HepG2 (cell line): Measurements from ENCODE around the gene NOXO1. TPM values are rescaled to one million over a fixed set of nuclear protein-coding genes. Genes with fewer than 3 reads are reported as not detected.

Source experiments
- AHR ChIP-seq: IDR thresholded peaks from 2 replicates; pipeline ENCODE4 v1.6.1; 2018; ENCODE audit warnings: missing genetic modification reagents, missing compliant biosample characterization
- BRCA1 ChIP-seq: sonication (generic); formaldehyde crosslinking; IDR thresholded peaks from 2 replicates; pipeline ENCODE4 v1.4.0; 2020; ENCODE audit warnings: missing genetic modification reagents
- FOXM1 ChIP-seq: sonication (generic); formaldehyde crosslinking; IDR thresholded peaks from 2 replicates; pipeline ENCODE4 v1.5.0; 2020; ENCODE audit warnings: missing genetic modification reagents
- GTF2F1 ChIP-seq: fragments of 150-350 bp; IDR thresholded peaks from 2 replicates; pipeline ENCODE4 v1.6.1; 2014; ENCODE audit warnings: low read length
- HMGA1 ChIP-seq: sonication (generic); formaldehyde crosslinking; conservative IDR thresholded peaks from 2 replicates; pipeline ENCODE4 v1.4.0; 2020; ENCODE audit warnings: missing genetic modification reagents
- HNRNPK ChIP-seq: fragments of 200-400 bp; formaldehyde crosslinking; IDR thresholded peaks from 2 replicates; pipeline ENCODE4 v1.6.1; 2018; ENCODE audit warnings: low read length, low read depth, moderate library complexity, mild to moderate bottlenecking; ENCODE audit not compliant: poor library complexity, severe bottlenecking
- IRF1 ChIP-seq: sonication (generic); formaldehyde crosslinking; IDR thresholded peaks from 2 replicates; pipeline ENCODE4 v1.4.0; 2020; ENCODE audit warnings: low read depth, mild to moderate bottlenecking, missing genetic modification reagents
- KDM5A ChIP-seq: fragments of 200-600 bp; sonication (generic); IDR thresholded peaks from 2 replicates; pipeline ENCODE4 v1.7.0; 2018; ENCODE audit warnings: antibody characterized with exemption, mild to moderate bottlenecking, low read length, borderline replicate concordance
- MEIS2 ChIP-seq: sonication (generic); formaldehyde crosslinking; IDR thresholded peaks from 2 replicates; pipeline ENCODE4 v1.9.0; 2021; ENCODE audit warnings: mild to moderate bottlenecking, missing genetic modification reagents
- PHF8 ChIP-seq: sonication (generic); formaldehyde crosslinking; IDR thresholded peaks from 2 replicates; pipeline ENCODE4 v1.5.0; 2020; ENCODE audit warnings: missing genetic modification reagents
- PLSCR1 ChIP-seq: sonication (generic); formaldehyde crosslinking; IDR thresholded peaks from 2 replicates; pipeline ENCODE4 v1.5.0; 2020; ENCODE audit warnings: missing genetic modification reagents, mild to moderate bottlenecking, borderline replicate concordance
- SALL1 ChIP-seq: sonication (generic); formaldehyde crosslinking; IDR thresholded peaks from 2 replicates; pipeline ENCODE4 v1.8.0; 2022; ENCODE audit warnings: mild to moderate bottlenecking, missing genetic modification reagents
- THAP11 ChIP-seq: IDR thresholded peaks from 2 replicates; pipeline ENCODE4 v1.6.1; 2016; ENCODE audit warnings: missing biosample characterization, missing genetic modification reagents
- ZNF20 ChIP-seq: sonication (generic); formaldehyde crosslinking; IDR thresholded peaks from 2 replicates; pipeline ENCODE4 v1.4.0; 2020; ENCODE audit warnings: mild to moderate bottlenecking, moderate library complexity, missing genetic modification reagents
- ZNF263 ChIP-seq: sonication (generic); formaldehyde crosslinking; IDR thresholded peaks from 2 replicates; pipeline ENCODE4 v1.4.0; 2020; ENCODE audit warnings: missing genetic modification reagents
- ZNF569 ChIP-seq: sonication (generic); formaldehyde crosslinking; IDR thresholded peaks from 2 replicates; pipeline ENCODE4 v1.5.0; 2020; ENCODE audit warnings: mild to moderate bottlenecking, missing genetic modification reagents, moderate library complexity, borderline replicate concordance
- ZNF772 ChIP-seq: sonication (generic); formaldehyde crosslinking; IDR thresholded peaks from 2 replicates; pipeline ENCODE4 v1.5.0; 2020; ENCODE audit warnings: mild to moderate bottlenecking, missing genetic modification reagents
- polyA plus RNA-seq, 8 experiments: library from polyadenylated mRNA; depleted of rRNA in 3 of 8; stranded (reverse) in 7 of 8; unstranded in 1 of 8; fragments of >200 nt; fragmentation: Illumina TruSeq in 4 of 8; extraction: Trizol in 4 of 8; gene quantifications; 2 replicates each; pipeline versions ENCODE4 v1.2.1 to v1.2.3, GENCODE V29; 2011 to 2016; ENCODE audit warnings: low read depth in 4 of 8, missing spikeins in 1 of 8, mixed read lengths in 1 of 8; ENCODE audit not compliant: insufficient read depth in 1 of 8
- total RNA-seq, 5 experiments: library from RNA; depleted of rRNA; stranded (reverse); fragments of >200 nt; fragmentation: Illumina TruSeq; extraction: Trizol; gene quantifications; 2 replicates each; pipeline ENCODE4 v1.2.3, GENCODE V29; 2016; ENCODE audit warnings: low read depth in 1 of 5
- TF ChIP-seq, protein P1 (sequence below): IDR thresholded peaks from 2 replicates; pipeline ENCODE4 v1.6.1; 2016; ENCODE audit warnings: low read depth, control low read depth
- TF ChIP-seq, protein P2 (sequence below): sonication (generic); formaldehyde crosslinking; IDR thresholded peaks from 2 replicates; pipeline ENCODE4 v1.9.0; 2021; ENCODE audit warnings: missing genetic modification reagents, borderline replicate concordance
- TF ChIP-seq, protein P3 (sequence below): IDR thresholded peaks from 2 replicates; pipeline ENCODE4 v1.6.1; 2016; ENCODE audit warnings: missing biosample characterization, missing genetic modification reagents, low read depth
- TF ChIP-seq, protein P4 (sequence below): sonication (generic); formaldehyde crosslinking; IDR thresholded peaks from 2 replicates; pipeline ENCODE4 v1.8.1; 2023; ENCODE audit warnings: missing genetic modification reagents, mild to moderate bottlenecking, borderline replicate concordance

The NOXO1 gene
- total and polyA plus RNA-seq, 2 of the 13 experiments (the other 11 are each of a cell fraction or from before 2014, with no cell fraction given) = 0.69 to 1.4 TPM

- peak; percentile 74 for TF ChIP-seq KDM5A
- TF ChIP-seq BRCA1 (CRISPR knock-in tag) = peak; percentile 37; the same call in 1 of the 2 replicates
- TF ChIP-seq, protein P1, sequence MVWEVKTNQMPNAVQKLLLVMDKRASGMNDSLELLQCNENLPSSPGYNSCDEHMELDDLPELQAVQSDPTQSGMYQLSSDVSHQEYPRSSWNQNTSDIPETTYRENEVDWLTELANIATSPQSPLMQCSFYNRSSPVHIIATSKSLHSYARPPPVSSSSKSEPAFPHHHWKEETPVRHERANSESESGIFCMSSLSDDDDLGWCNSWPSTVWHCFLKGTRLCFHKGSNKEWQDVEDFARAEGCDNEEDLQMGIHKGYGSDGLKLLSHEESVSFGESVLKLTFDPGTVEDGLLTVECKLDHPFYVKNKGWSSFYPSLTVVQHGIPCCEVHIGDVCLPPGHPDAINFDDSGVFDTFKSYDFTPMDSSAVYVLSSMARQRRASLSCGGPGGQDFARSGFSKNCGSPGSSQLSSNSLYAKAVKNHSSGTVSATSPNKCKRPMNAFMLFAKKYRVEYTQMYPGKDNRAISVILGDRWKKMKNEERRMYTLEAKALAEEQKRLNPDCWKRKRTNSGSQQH (CRISPR knock-in tag) = peak; percentile 80; the same call in 1 of the 2 replicates
- no peak for TF ChIP-seq ZNF569 (CRISPR knock-in tag)
- TF ChIP-seq ZNF263 (CRISPR knock-in tag) = peak; percentile 18; the same call in 1 of the 2 replicates
- TF ChIP-seq PHF8 (CRISPR knock-in tag) = peak; percentile 61
- no peak for TF ChIP-seq PLSCR1 (CRISPR knock-in tag)
- TF ChIP-seq IRF1 (CRISPR knock-in tag) = no peak
- TF ChIP-seq ZNF772 (CRISPR knock-in tag) = 0 out of 2 replicates have a peak, but pooled peaks have one; percentile 68
- TF ChIP-seq, protein P2, sequence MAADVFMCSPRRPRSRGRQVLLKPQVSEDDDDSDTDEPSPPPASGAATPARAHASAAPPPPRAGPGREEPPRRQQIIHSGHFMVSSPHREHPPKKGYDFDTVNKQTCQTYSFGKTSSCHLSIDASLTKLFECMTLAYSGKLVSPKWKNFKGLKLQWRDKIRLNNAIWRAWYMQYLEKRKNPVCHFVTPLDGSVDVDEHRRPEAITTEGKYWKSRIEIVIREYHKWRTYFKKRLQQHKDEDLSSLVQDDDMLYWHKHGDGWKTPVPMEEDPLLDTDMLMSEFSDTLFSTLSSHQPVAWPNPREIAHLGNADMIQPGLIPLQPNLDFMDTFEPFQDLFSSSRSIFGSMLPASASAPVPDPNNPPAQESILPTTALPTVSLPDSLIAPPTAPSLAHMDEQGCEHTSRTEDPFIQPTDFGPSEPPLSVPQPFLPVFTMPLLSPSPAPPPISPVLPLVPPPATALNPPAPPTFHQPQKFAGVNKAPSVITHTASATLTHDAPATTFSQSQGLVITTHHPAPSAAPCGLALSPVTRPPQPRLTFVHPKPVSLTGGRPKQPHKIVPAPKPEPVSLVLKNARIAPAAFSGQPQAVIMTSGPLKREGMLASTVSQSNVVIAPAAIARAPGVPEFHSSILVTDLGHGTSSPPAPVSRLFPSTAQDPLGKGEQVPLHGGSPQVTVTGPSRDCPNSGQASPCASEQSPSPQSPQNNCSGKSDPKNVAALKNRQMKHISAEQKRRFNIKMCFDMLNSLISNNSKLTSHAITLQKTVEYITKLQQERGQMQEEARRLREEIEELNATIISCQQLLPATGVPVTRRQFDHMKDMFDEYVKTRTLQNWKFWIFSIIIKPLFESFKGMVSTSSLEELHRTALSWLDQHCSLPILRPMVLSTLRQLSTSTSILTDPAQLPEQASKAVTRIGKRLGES (CRISPR knock-in tag) = 0 out of 2 replicates have a peak, but pooled peaks have one; percentile 25
- TF ChIP-seq, protein P3, sequence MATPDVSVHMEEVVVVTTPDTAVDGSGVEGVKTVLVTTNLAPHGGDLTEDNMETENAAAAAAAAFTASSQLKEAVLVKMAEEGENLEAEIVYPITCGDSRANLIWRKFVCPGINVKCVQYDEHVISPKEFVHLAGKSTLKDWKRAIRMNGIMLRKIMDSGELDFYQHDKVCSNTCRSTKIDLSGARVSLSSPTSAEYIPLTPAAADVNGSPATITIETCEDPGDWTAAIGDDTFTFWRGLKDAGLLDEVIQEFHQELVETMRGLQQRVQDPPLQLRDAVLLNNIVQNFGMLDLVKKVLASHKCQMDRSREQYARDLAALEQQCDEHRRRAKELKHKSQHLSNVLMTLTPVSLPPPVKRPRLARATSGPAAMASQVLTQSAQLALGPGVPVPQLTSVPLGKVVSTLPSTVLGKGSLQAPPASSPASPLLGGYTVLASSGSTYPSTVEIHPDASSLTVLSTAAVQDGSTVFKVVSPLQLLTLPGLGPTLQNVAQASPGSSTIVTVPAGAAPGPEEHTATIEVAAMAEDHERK (CRISPR knock-in tag) = no peak
- TF ChIP-seq MEIS2 (CRISPR knock-in tag) = peak; percentile 52; the same call in 1 of the 2 replicates
- TF ChIP-seq GTF2F1 = no peak
- peak; percentile 12; the same call in 1 of the 2 replicates for TF ChIP-seq AHR
- peak; percentile 86 for TF ChIP-seq THAP11 (CRISPR knock-in tag)
- TF ChIP-seq SALL1 = peak; percentile 52
- no peak for TF ChIP-seq ZNF20
- TF ChIP-seq FOXM1 = no peak
- TF ChIP-seq HNRNPK = peak; percentile 67
- TF ChIP-seq, protein P4, sequence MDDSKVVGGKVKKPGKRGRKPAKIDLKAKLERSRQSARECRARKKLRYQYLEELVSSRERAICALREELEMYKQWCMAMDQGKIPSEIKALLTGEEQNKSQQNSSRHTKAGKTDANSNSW (CRISPR knock-in tag) = no peak
- no peak for TF ChIP-seq HMGA1 (CRISPR knock-in tag)
These were observed 2.5 kb upstream of the NOXO1 start, which contains the start of gene GFER (continued) for GRCh38 chr16:1983544-1984346.
